Smooth muscle cell (in vitro differentiated cells): ENCODE results near the gene ZNF837. TPM values are rescaled to one million over a fixed set of nuclear protein-coding genes. Genes with fewer than 3 reads are reported as not detected.

ENCODE experiments used
- DNase-seq: peaks from one replicate; lab custom pipeline; 2025; ENCODE audit not compliant: unreplicated experiment; lab: John Stamatoyannopoulos, UW
- H2AFZ ChIP-seq: fragments of 200-600 bp; sonication (generic); 2 replicates; pipeline ENCODE4 v1.6.0; 2016; ENCODE audit warnings: antibody characterized with exemption, low read depth, mild to moderate bottlenecking
- H3F3A ChIP-seq: fragments of 200-600 bp; sonication (generic); 2 replicates; pipeline ENCODE4 v1.6.0; 2017; ENCODE audit warnings: antibody characterized with exemption, low read depth
- H3K27ac ChIP-seq: fragments of 200-600 bp; sonication (generic); 2 replicates; pipeline ENCODE4 v1.5.1; 2016; ENCODE audit warnings: low read depth, mild to moderate bottlenecking
- H3K27me3 ChIP-seq: fragments of 200-600 bp; sonication (generic); 2 replicates; pipeline ENCODE4 v1.6.1; 2016; ENCODE audit warnings: low read depth, mild to moderate bottlenecking
- H3K36me3 ChIP-seq: fragments of 200-600 bp; sonication (generic); 2 replicates; pipeline ENCODE4 v1.5.1; 2016; ENCODE audit warnings: low read depth
- H3K4me1 ChIP-seq: fragments of 200-600 bp; sonication (generic); 2 replicates; pipeline ENCODE4 v1.5.1; 2016; ENCODE audit warnings: low read depth
- H3K4me2 ChIP-seq: fragments of 200-600 bp; sonication (generic); 2 replicates; pipeline ENCODE4 v1.6.0; 2016; ENCODE audit warnings: mild to moderate bottlenecking
- H3K4me3 ChIP-seq: fragments of 200-600 bp; sonication (generic); 2 replicates; pipeline ENCODE4 v1.5.1; 2016; ENCODE audit warnings: mild to moderate bottlenecking
- H3K79me2 ChIP-seq: fragments of 200-600 bp; sonication (generic); 2 replicates; pipeline ENCODE4 v1.6.0; 2016; ENCODE audit warnings: low read depth, mild to moderate bottlenecking
- H3K9ac ChIP-seq: fragments of 200-600 bp; sonication (generic); 2 replicates; pipeline ENCODE4 v1.6.0; 2016; ENCODE audit warnings: low read depth
- H3K9me3 ChIP-seq: fragments of 200-600 bp; sonication (generic); replicated peaks from 2 replicates; pipeline ENCODE4 v1.5.1; 2016; ENCODE audit warnings: low read depth
- H4K20me1 ChIP-seq: fragments of 200-600 bp; sonication (generic); 2 replicates; pipeline ENCODE4 v1.6.0; 2016; ENCODE audit warnings: low read depth
- CTCF ChIP-seq: fragments of 200-600 bp; sonication (generic); IDR thresholded peaks from 2 replicates; pipeline ENCODE4 v1.5.1; 2017; ENCODE audit warnings: borderline replicate concordance, mild to moderate bottlenecking, antibody characterized with exemption; ENCODE audit not compliant: insufficient read depth, poor library complexity, severe bottlenecking
- WGBS: methylation state at CpG from one replicate; pipeline ENCODE4 v1.1.7; 2016; ENCODE audit warnings: low lambda C conversion rate; 5-methylcytosine and 5-hydroxymethylcytosine counted together
- polyA plus RNA-seq: library from polyadenylated mRNA; unstranded; fragments of >200 nt; fragmentation: Nextera tagmentation; extraction: Ambion mirVana; gene quantifications from 2 replicates; pipeline ENCODE4 v1.2.1, GENCODE V29; 2016
- total RNA-seq: library from RNA; depleted of rRNA; stranded (reverse); fragments of >200 nt; gene quantifications from 2 replicates; pipeline ENCODE4 v1.2.3, GENCODE V29; 2014

ZNF837 gene
- total and polyA plus RNA-seq, 2 experiments from 2014 or later: 4.4 to 8.4 TPM

DNA sequence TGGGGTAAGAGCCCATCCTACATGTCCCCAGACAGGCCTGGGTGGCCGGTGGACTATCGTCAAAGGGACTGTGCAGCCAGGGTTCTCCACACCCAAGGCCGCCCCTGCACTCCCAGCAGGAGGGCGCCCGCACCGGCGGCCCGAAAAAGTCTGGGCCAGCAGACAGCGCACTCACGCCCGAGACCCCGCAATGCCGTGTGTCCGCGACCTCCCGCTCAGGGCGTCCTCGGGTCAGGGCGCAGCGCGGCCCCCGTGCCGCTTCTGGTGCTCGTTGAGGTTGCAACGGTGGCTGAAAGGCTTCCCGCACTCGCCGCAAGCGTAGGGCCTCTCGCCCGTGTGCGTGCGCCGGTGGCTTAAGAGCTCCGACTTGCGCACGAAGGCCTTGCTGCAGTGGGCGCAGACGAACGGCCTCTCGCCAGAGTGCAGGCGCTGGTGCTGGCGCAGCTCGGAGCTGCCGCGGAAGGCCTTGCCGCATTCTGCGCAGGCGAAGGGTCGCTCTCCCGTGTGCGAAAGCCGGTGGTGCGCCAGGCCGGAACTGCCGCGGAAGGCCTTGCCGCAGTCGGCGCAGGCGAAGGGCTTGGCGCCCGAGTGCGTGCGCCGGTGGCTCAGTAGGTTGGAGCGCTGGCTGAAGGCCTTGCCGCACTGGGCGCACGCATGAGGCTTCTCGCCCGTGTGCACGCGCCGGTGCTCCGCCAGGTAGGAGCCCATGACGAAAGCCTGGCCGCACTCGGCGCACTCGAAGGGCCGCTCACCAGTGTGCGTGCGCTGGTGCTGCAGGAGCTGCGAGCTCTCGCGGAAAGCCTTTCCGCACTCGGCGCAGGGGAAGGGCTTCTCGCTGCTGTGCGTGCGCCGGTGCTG lies 24.7 kb downstream of the ZNF837 start:
- H3K27me3 ChIP-seq: no peaks in the 10 kb centered on the region
- no peaks in the 10 kb centered on the region for H3K36me3 ChIP-seq
- no peak overlapping the region for H3K27ac ChIP-seq
- no peak for TF ChIP-seq CTCF
- no peaks in the 10 kb centered on the region for H3K9me3 ChIP-seq
- no peak for DNase-seq
- H3K4me3 ChIP-seq: no peak overlapping the region
- H4K20me1 ChIP-seq: no peaks in the 10 kb centered on the region
- no peaks in the 10 kb centered on the region for H3K79me2 ChIP-seq
- WGBS: 97% methylated on average over 51 of the region's 94 CpGs
- H3F3A ChIP-seq: no peaks in the 10 kb centered on the region
- no peak overlapping the region for H3K4me2 ChIP-seq
- no peak overlapping the region for H2AFZ ChIP-seq
- no peaks in the 10 kb centered on the region for H3K4me1 ChIP-seq
- H3K9ac ChIP-seq: no peak overlapping the region

- TF ChIP-seq CTCF: no peak
- Histone ChIP-seq H4K20me1 (no peaks in the 10 kb centered on the region), H3K9ac (no peak overlapping the region), H3K36me3 (no peaks in the 10 kb centered on the region), H3K79me2 (no peaks in the 10 kb centered on the region), H3F3A (no peaks in the 10 kb centered on the region), H3K27ac (no peak overlapping the region), H3K9me3 (no peaks in the 10 kb centered on the region), H3K4me3 (no peak overlapping the region), H2AFZ (no peak overlapping the region), H3K4me2 (no peak overlapping the region), H3K27me3 (no peaks in the 10 kb centered on the region), H3K4me1 (no peaks in the 10 kb centered on the region)
- 97% methylated on average over 10 of the region's 10 CpGs for WGBS
- no peak for DNase-seq
These were observed 25.5 kb downstream of the ZNF837 start for GRCh38 chr19:58355215-58355796.

- H3K27ac ChIP-seq: no peak overlapping the region
- peaks cover 2% of the 10 kb centered on the region for H3K79me2 ChIP-seq
- H4K20me1 ChIP-seq: no peaks in the 10 kb centered on the region
- H2AFZ ChIP-seq: no peak overlapping the region
- TF ChIP-seq CTCF: no peak
- no peaks in the 10 kb centered on the region for H3K9me3 ChIP-seq
- H3K4me2 ChIP-seq: no peak overlapping the region
- no peaks in the 10 kb centered on the region for H3K36me3 ChIP-seq
- H3K4me1 ChIP-seq: no peaks in the 10 kb centered on the region
- 91% methylated on average over 6 of the region's 6 CpGs for WGBS
- no peaks in the 10 kb centered on the region for H3F3A ChIP-seq
- H3K4me3 ChIP-seq: no peak overlapping the region
- H3K27me3 ChIP-seq: no peaks in the 10 kb centered on the region
- no peak for DNase-seq
- no peak overlapping the region for H3K9ac ChIP-seq
These were observed 26.3 kb downstream of the ZNF837 start for GRCh38 chr19:58354478-58355030.
